H1 (cell line): ENCODE results near the gene MSMP. TPM values are rescaled to one million over a fixed set of nuclear protein-coding genes. Genes with fewer than 3 reads are reported as not detected.
A peak's percentile ranks its signal among the peaks of the same experiment; 100 is the strongest.

Experiments used
- BACH1 ChIP-seq: IDR thresholded peaks from 2 replicates; pipeline ENCODE4 v1.6.1; 2012; ENCODE audit warnings: low read length, improper control_type of control experiment
- JUN ChIP-seq: IDR thresholded peaks from 2 replicates; pipeline ENCODE4 v1.6.1; 2011; ENCODE audit warnings: low read depth, mild to moderate bottlenecking, improper control_type of control experiment, low read length
- RAD21 ChIP-seq, 2 experiments: IDR thresholded peaks in 1 of 2; conservative IDR thresholded peaks in 1 of 2; 2 replicates each; pipeline ENCODE4 v1.6.1; 2011; ENCODE audit warnings: low read depth in 2 of 2, low read length in 2 of 2, improper control_type of control experiment in 1 of 2, inconsistent platforms in 1 of 2, mild to moderate bottlenecking in 1 of 2, moderate library complexity in 1 of 2
- SIN3A ChIP-seq, 2 experiments: IDR thresholded peaks in 1 of 2; conservative IDR thresholded peaks in 1 of 2; 2 replicates each; pipeline ENCODE4 v1.6.1; 2011 to 2012; ENCODE audit warnings: low read length in 2 of 2, improper control_type of control experiment in 1 of 2, low read depth in 1 of 2, mild to moderate bottlenecking in 1 of 2
- SP4 ChIP-seq: IDR thresholded peaks from 2 replicates; pipeline ENCODE4 v1.6.1; 2012; ENCODE audit warnings: low read length, inconsistent platforms
- polyA plus RNA-seq, 7 experiments: library from polyadenylated mRNA; depleted of rRNA in 3 of 7; stranded (reverse) in 5 of 7; unstranded in 2 of 7; fragments of >200 nt in 5 of 7; fragments of 200-250 nt in 2 of 7; gene quantifications; 1 replicate in 5 of 7; 2 replicates in 1 of 7; 4 replicates in 1 of 7; pipeline versions ENCODE4 v1.2.1 to v1.2.3, GENCODE V29; 2011 to 2013; ENCODE audit warnings: missing spikeins in 2 of 7, mixed read lengths in 2 of 7
- total RNA-seq: library from RNA; stranded (reverse); fragmentation: NEBNext Ultra II Directional; extraction: Animal tissue kit (Norgen Biotek cat#: 25700); gene quantifications from 2 replicates; pipeline ENCODE4 v1.2.1, GENCODE V29; 2021

The MSMP gene
- total and polyA plus RNA-seq, 2 of the 8 experiments (the other 6 are each of a cell fraction or from before 2014, with no cell fraction given), result 0.53 TPM; not detected in 1

DNA sequence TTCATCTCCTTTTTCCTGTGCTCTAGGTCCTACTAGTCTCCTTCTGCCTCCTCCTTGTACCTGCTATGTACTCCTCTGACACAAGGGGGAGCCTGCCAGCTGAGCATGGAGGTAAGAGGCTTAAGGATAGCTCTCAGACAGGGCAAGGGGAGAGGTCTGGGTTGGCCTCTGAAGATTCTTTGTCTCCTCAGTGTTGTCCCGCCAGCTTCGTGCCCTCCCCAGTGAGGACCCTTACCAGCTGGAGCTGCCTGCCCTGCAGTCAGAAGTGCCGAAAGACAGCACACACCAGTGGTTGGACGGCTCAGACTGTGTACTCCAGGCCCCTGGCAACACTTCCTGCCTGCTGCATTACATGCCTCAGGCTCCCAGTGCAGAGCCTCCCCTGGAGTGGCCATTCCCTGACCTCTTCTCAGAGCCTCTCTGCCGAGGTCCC is 17.9 kb downstream of the MSMP start (continued):
- TF ChIP-seq JUN, result no peak
- TF ChIP-seq RAD21 (IDR thresholded peaks at IDR 0.05 in 1 of 2, conservative IDR thresholded peaks at IDR 0.05 in 1 of 2; ENCODE audit: low read depth in 2 of 2, low read length in 2 of 2), result peak; percentile 62 to 71
- TF ChIP-seq SP4, result no peak
- TF ChIP-seq SIN3A (conservative IDR thresholded peaks at IDR 0.05 in 1 of 2, IDR thresholded peaks at IDR 0.05 in 1 of 2; ENCODE audit: low read depth in 1 of 2, low read length in 2 of 2), result peak in 1 of 2 experiments; percentile 41; a peak in 1 of 4 replicates
- no peak for TF ChIP-seq BACH1
